ENCODE results near the gene DPM3. TPM values are rescaled to one million over a fixed set of nuclear protein-coding genes. Genes with fewer than 3 reads are reported as not detected.
A peak's percentile ranks its signal among the peaks of the same experiment; 100 is the strongest.

The DPM3 gene, protein sequence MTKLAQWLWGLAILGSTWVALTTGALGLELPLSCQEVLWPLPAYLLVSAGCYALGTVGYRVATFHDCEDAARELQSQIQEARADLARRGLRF
- 14.8 and 23.2 TPM in 2 replicates for total RNA-seq (2016; rRNA removed; fragmentation: Illumina TruSeq; extraction: Trizol)
- 29.5 and 29.8 TPM in 2 replicates for total RNA-seq (2016; cell fraction: cytosol; rRNA removed; fragmentation: Illumina TruSeq; extraction: Trizol; ENCODE audit: low read depth)
- 21.9 and 28.1 TPM in 2 replicates for total RNA-seq (2016; cell fraction: insoluble cytoplasmic fraction; rRNA removed; fragmentation: Illumina TruSeq; extraction: Trizol)
- total RNA-seq (2016; cell fraction: membrane; rRNA removed; fragmentation: Illumina TruSeq; extraction: Trizol) = 14.3 and 20.6 TPM in 2 replicates
- total RNA-seq (2016; cell fraction: nucleus; rRNA removed; fragmentation: Illumina TruSeq; extraction: Trizol) = 18.3 and 22.2 TPM in 2 replicates
- 53.4 and 61.7 TPM in 2 replicates for polyA plus RNA-seq (2011; rRNA removed)
- polyA plus RNA-seq (2011; cell fraction: cytosol; rRNA removed) = 70.1 and 134 TPM in 2 replicates
- 64.8 and 67.2 TPM in 2 replicates for polyA plus RNA-seq (2011; cell fraction: nucleus; rRNA removed)
- polyA plus RNA-seq (2012) = 39.2 and 68.2 TPM in 2 replicates
- 29.6 and 50.5 TPM in 2 replicates for polyA plus RNA-seq (2016; cell fraction: cytosol; fragmentation: Illumina TruSeq; extraction: Trizol; ENCODE audit: low read depth)
- polyA plus RNA-seq (2016; cell fraction: insoluble cytoplasmic fraction; fragmentation: Illumina TruSeq; extraction: Trizol; ENCODE audit: low read depth) = 22.4 and 23.3 TPM in 2 replicates
- 19.9 and 24.8 TPM in 2 replicates for polyA plus RNA-seq (2016; cell fraction: membrane; fragmentation: Illumina TruSeq; extraction: Trizol; ENCODE audit: low read depth)
- polyA plus RNA-seq (2016; cell fraction: nucleus; fragmentation: Illumina TruSeq; extraction: Trizol; ENCODE audit: insufficient read depth, low read depth) = 44.3 and 46.0 TPM in 2 replicates
- 23.2 and 26.3 TPM in 2 replicates for polyA minus RNA-seq (2011; rRNA and poly(A)+ RNA removed; ENCODE audit: low replicate concordance)
- 9.3 and 10.7 TPM in 2 replicates for polyA minus RNA-seq (2011; cell fraction: cytosol; rRNA and poly(A)+ RNA removed)
- 3.2 and 5.7 TPM in 2 replicates for polyA minus RNA-seq (2011; cell fraction: nucleus; rRNA and poly(A)+ RNA removed)
- percentile 85 among the genes with signal in this experiment for Bru-seq, nascent RNA
- BruChase-seq, experiment 1, labeled RNA remaining after a 6-hour chase = percentile 86 among the genes with signal in this experiment
- percentile 69 among the genes with signal in this experiment for BruChase-seq, experiment 2, labeled RNA remaining after a 2-hour chase
- long read RNA-seq, experiment 1, transcript DPM3-203 (2 exons, 409 nt) = major isoform, 12 of 23 reads
- long read RNA-seq, experiment 1, transcript DPM3-202 (1 exons, 517 nt) = minor isoform, 7 of 23 reads
- long read RNA-seq, experiment 1, partial matches to known transcripts = 0 of 23 reads
- long read RNA-seq, experiment 1, other reads (novel, unspliced or antisense) = 0 of 23 reads
- long read RNA-seq, experiment 2, transcript DPM3-202 (1 exons, 517 nt) = minor isoform, 12 of 34 reads
- long read RNA-seq, experiment 2, transcript DPM3-203 (2 exons, 409 nt) = major isoform, 19 of 34 reads
- long read RNA-seq, experiment 2, partial matches to known transcripts = 0 of 34 reads
- long read RNA-seq, experiment 2, other reads (novel, unspliced or antisense) = 0 of 34 reads

DNA sequence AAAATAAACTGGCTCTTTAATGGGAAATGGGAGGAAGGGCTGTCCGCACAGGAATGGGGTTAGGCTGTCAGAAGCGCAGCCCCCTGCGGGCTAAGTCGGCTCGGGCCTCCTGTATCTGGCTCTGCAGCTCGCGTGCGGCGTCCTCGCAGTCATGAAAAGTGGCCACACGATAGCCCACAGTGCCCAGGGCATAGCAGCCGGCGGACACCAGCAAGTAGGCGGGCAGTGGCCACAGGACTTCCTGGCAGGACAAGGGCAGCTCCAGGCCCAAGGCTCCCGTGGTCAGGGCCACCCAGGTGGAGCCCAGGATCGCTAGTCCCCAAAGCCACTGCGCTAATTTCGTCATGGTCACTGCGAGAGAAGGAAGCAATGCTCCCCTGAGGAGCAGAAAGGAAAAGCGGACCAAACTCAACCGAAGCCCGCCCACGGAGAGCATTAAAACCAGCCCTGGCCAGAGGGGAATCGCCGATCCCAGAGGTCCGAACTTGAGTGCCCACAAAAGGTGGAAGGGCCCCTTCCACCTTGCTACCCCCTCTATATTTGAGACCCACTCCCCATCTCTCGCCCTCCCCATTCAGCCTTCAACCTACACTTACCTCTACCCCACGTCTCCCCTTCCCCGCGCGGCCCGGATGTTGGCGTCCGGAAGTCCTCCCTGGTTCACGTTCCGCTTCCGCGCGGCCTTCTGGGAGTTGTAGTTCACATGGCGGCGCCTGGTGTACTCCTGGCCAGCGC is at the start of gene DPM3:
DPM3 (minus strand) TSS at position 637 of the 735 bp plus-strand sequence; CDS start at position 346, 291 bp downstream.
- FAIRE-seq = peak; percentile 87
- H3K4me2 ChIP-seq (ENCODE audit: low read depth, low read length) = peak within 1 kb of the TSS; percentile 96
- BruUV-seq (replicated peaks) = TSS peak; percentile 89
- H3K9ac ChIP-seq (ENCODE audit: insufficient read depth, low read depth, low read length) = peak within 1 kb of the TSS; percentile 83
- CTCF ChIA-PET (ENCODE audit: low intra/inter-chr PET ratio, low total read pairs) = interaction anchor here (1.1 kb wide), 1 partner anchor 46 kb away, joined by 3 read pairs; no protein-coding TSS in a partner anchor
- H3K79me2 ChIP-seq (ENCODE audit: insufficient read depth, low read length) = peaks cover 28% of the 10 kb centered on the region
- H3K27ac ChIP-seq (ENCODE audit: extremely low read length, insufficient read depth, low read length) = peak within 1 kb of the TSS; percentile 85
- in situ Hi-C loops (cut with HindIII; ENCODE audit: extremely low pct_ligation_motif_present, low pct_unique_long_range_greater_than_20kb) = no loop called here
- intact Hi-C loops (cut with micrococcal nuclease; ENCODE audit: unreplicated experiment) = loop anchor here (1.0 kb wide), 1 partner anchor 46 kb away; no protein-coding TSS in a partner anchor
- H3K4me3 ChIP-seq (replicated peaks in 1 of 3; ENCODE audit: insufficient read depth in 1 of 3, low read depth in 2 of 3, low read length in 3 of 3) = peak within 1 kb of the TSS; percentile 67 to 97 (median 86)
- peak; percentile 71 for DNase-seq (ENCODE audit: low spot score)
- H3K9me3 ChIP-seq (ENCODE audit: low read length) = no peaks in the 10 kb centered on the region
- H4K20me1 ChIP-seq (ENCODE audit: insufficient read depth, low read length) = peaks cover 4% of the 10 kb centered on the region; the same call in 1 of the 2 replicates
- POLR2A ChIA-PET = interaction anchor here (1.0 to 7.4 kb wide), 5 partner anchors 9 to 33 kb away, joined by 5 to 144 read pairs (median 6); partner anchors contain the start of genes EFNA1 and KRTCAP2
- H3K36me3 ChIP-seq (replicated peaks in 1 of 2; ENCODE audit: control insufficient read depth in 1 of 2, insufficient read depth in 2 of 2, low read length in 2 of 2) = peaks cover 0 to 7% of the 10 kb centered on the region in 2 experiments; a peak in 1 of 5 replicates
- H3K4me1 ChIP-seq (ENCODE audit: insufficient read depth, low read length) = peaks cover 44% of the 10 kb centered on the region
- 0% methylated on average over 23 of the region's 42 CpGs for WGBS (ENCODE audit: low lambda C conversion rate)
- H2AFZ ChIP-seq (ENCODE audit: low read length) = peak within 1 kb of the TSS; percentile 82
- H3K27me3 ChIP-seq (ENCODE audit: control insufficient read depth in 1 of 2, insufficient read depth in 2 of 2, low read length in 2 of 2) = no peaks in the 10 kb centered on the region; a peak in 1 of 5 replicates
- ATAC-seq = peak; percentile 66
- TF ChIP-seq YEATS2 (CRISPR knock-in tag; IDR thresholded peaks at IDR 0.05; ENCODE audit: borderline replicate concordance) (peak; percentile 72; the same call in 1 of the 2 replicates), MED1 (CRISPR knock-in tag; IDR thresholded peaks at IDR 0.05) (peak; percentile 66), MLLT10 (CRISPR knock-in tag; IDR thresholded peaks at IDR 0.05) (no peak), KDM2A (CRISPR knock-in tag; IDR thresholded peaks at IDR 0.05; ENCODE audit: borderline replicate concordance, low read depth) (peak; percentile 81)
- TF ChIP-seq, protein P1, sequence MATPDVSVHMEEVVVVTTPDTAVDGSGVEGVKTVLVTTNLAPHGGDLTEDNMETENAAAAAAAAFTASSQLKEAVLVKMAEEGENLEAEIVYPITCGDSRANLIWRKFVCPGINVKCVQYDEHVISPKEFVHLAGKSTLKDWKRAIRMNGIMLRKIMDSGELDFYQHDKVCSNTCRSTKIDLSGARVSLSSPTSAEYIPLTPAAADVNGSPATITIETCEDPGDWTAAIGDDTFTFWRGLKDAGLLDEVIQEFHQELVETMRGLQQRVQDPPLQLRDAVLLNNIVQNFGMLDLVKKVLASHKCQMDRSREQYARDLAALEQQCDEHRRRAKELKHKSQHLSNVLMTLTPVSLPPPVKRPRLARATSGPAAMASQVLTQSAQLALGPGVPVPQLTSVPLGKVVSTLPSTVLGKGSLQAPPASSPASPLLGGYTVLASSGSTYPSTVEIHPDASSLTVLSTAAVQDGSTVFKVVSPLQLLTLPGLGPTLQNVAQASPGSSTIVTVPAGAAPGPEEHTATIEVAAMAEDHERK (CRISPR knock-in tag; IDR thresholded peaks at IDR 0.05; ENCODE audit: low read depth) = peak; percentile 75
- TF ChIP-seq, protein P2, sequence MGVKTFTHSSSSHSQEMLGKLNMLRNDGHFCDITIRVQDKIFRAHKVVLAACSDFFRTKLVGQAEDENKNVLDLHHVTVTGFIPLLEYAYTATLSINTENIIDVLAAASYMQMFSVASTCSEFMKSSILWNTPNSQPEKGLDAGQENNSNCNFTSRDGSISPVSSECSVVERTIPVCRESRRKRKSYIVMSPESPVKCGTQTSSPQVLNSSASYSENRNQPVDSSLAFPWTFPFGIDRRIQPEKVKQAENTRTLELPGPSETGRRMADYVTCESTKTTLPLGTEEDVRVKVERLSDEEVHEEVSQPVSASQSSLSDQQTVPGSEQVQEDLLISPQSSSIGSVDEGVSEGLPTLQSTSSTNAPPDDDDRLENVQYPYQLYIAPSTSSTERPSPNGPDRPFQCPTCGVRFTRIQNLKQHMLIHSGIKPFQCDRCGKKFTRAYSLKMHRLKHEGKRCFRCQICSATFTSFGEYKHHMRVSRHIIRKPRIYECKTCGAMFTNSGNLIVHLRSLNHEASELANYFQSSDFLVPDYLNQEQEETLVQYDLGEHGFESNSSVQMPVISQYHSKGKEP (CRISPR knock-in tag; IDR thresholded peaks at IDR 0.05) = no peak; the same call in 1 of the 2 replicates
- TF ChIP-seq, protein P3, sequence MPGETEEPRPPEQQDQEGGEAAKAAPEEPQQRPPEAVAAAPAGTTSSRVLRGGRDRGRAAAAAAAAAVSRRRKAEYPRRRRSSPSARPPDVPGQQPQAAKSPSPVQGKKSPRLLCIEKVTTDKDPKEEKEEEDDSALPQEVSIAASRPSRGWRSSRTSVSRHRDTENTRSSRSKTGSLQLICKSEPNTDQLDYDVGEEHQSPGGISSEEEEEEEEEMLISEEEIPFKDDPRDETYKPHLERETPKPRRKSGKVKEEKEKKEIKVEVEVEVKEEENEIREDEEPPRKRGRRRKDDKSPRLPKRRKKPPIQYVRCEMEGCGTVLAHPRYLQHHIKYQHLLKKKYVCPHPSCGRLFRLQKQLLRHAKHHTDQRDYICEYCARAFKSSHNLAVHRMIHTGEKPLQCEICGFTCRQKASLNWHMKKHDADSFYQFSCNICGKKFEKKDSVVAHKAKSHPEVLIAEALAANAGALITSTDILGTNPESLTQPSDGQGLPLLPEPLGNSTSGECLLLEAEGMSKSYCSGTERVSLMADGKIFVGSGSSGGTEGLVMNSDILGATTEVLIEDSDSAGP (CRISPR knock-in tag; IDR thresholded peaks at IDR 0.05; ENCODE audit: borderline replicate concordance) = peak; percentile 71; the same call in 1 of the 2 replicates
